HEK293 (cell line): Measurements from ENCODE around the gene IRX1.

ENCODE experiments used
- CTCF ChIA-PET: fragments of 350-600 bp; formaldehyde crosslinking; extraction: SDS; loops from one replicate; lab custom pipeline; 2021; ENCODE audit warnings: antibody characterized with exemption; lab: Yijun Ruan, JAX
- POLR2A ChIA-PET: fragments of 300-600 bp; formaldehyde crosslinking; extraction: SDS; loops from one replicate; lab custom pipeline; 2020; ENCODE audit warnings: antibody characterized with exemption, inconsistent platforms; lab: Yijun Ruan, JAX
- H3K27ac ChIP-seq: fragments of 200-500 bp; sonication (Bioruptor generic); 2 replicates; pipeline ENCODE4 v1.5.1; 2014; ENCODE audit warnings: low read depth, low read length, control low read depth, inconsistent platforms; ENCODE audit errors: extremely low read depth
- H3K36me3 ChIP-seq, 2 experiments: fragments of 200-500 bp in 1 of 2; sonication (Bioruptor generic) in 1 of 2; 1 replicate in 1 of 2; 2 replicates in 1 of 2; pipeline ENCODE4 v1.5.1; 2014 to 2017; ENCODE audit warnings: inconsistent platforms in 2 of 2, low read length in 2 of 2; ENCODE audit not compliant: control insufficient read depth in 2 of 2, insufficient read depth in 1 of 2
- H3K4me1 ChIP-seq: fragments of 200-500 bp; sonication (Bioruptor generic); 2 replicates; pipeline ENCODE4 v1.5.1; 2014; ENCODE audit warnings: mild to moderate bottlenecking, low read length, inconsistent platforms; ENCODE audit not compliant: control insufficient read depth, insufficient read depth
- H3K4me3 ChIP-seq: 2 replicates; pipeline ENCODE4 v1.5.1; 2011; ENCODE audit warnings: low read depth, mild to moderate bottlenecking, control low read depth, low read length, moderate library complexity
- H3K9me3 ChIP-seq: fragments of 200-500 bp; sonication (Bioruptor generic); 2 replicates; pipeline ENCODE4 v1.5.1; 2014; ENCODE audit warnings: low read depth, low read length, inconsistent platforms; ENCODE audit not compliant: control insufficient read depth, insufficient read depth
- KLF16 ChIP-seq: fragments of 450-650 bp; formaldehyde crosslinking; IDR thresholded peaks from 2 replicates; pipeline ENCODE4 v1.5.1; 2017; ENCODE audit warnings: missing biosample characterization, missing genetic modification characterization
- MEIS1 ChIP-seq: sonication (generic); formaldehyde crosslinking; IDR thresholded peaks from 2 replicates; pipeline ENCODE4 v1.8.1; 2022; ENCODE audit warnings: missing genetic modification reagents, mild to moderate bottlenecking, borderline replicate concordance
- REPIN1 ChIP-seq: fragments of 450-650 bp; formaldehyde crosslinking; IDR thresholded peaks from 2 replicates; pipeline ENCODE4 v1.5.1; 2017; ENCODE audit warnings: missing biosample characterization, missing genetic modification characterization, low read depth
- ZBTB1 ChIP-seq: fragments of 450-650 bp; formaldehyde crosslinking; IDR thresholded peaks from 2 replicates; pipeline ENCODE4 v1.5.1; 2016; ENCODE audit warnings: missing biosample characterization, missing genetic modification characterization
- ZIC2 ChIP-seq: fragments of 450-650 bp; formaldehyde crosslinking; IDR thresholded peaks from 2 replicates; pipeline ENCODE4 v1.5.1; 2016; ENCODE audit warnings: missing biosample characterization, missing genetic modification characterization
- ZNF112 ChIP-seq: fragments of 450-650 bp; formaldehyde crosslinking; IDR thresholded peaks from 2 replicates; pipeline ENCODE4 v1.5.0; 2017; ENCODE audit warnings: missing biosample characterization, missing genetic modification characterization
- ZNF2 ChIP-seq: fragments of 450-650 bp; formaldehyde crosslinking; IDR thresholded peaks from 2 replicates; pipeline ENCODE4 v1.5.1; 2016; ENCODE audit warnings: missing biosample characterization, missing genetic modification characterization
- ZNF221 ChIP-seq: fragments of 450-650 bp; formaldehyde crosslinking; IDR thresholded peaks from 2 replicates; pipeline ENCODE4 v1.5.1; 2017; ENCODE audit warnings: missing biosample characterization, missing genetic modification characterization, borderline replicate concordance
- ZNF223 ChIP-seq: fragments of 450-650 bp; formaldehyde crosslinking; IDR thresholded peaks from 2 replicates; pipeline ENCODE4 v1.5.1; 2016; ENCODE audit warnings: missing biosample characterization, missing genetic modification characterization
- ZNF292 ChIP-seq: fragments of 450-650 bp; formaldehyde crosslinking; IDR thresholded peaks from 2 replicates; pipeline ENCODE4 v1.5.1; 2016; ENCODE audit warnings: low read depth, missing biosample characterization, missing genetic modification characterization, borderline replicate concordance
- ZNF398 ChIP-seq: fragments of 450-650 bp; formaldehyde crosslinking; IDR thresholded peaks from 2 replicates; pipeline ENCODE4 v1.5.1; 2017; ENCODE audit warnings: missing biosample characterization, missing genetic modification characterization
- ZNF433 ChIP-seq: fragments of 450-650 bp; formaldehyde crosslinking; IDR thresholded peaks from 2 replicates; pipeline ENCODE4 v1.5.1; 2016; ENCODE audit warnings: missing biosample characterization, missing genetic modification characterization, low read depth
- ZNF48 ChIP-seq: fragments of 450-650 bp; formaldehyde crosslinking; IDR thresholded peaks from 2 replicates; pipeline ENCODE4 v1.5.1; 2016; ENCODE audit warnings: missing biosample characterization, missing genetic modification characterization
- ZNF544 ChIP-seq: fragments of 450-650 bp; formaldehyde crosslinking; IDR thresholded peaks from 2 replicates; pipeline ENCODE4 v1.5.0; 2017; ENCODE audit warnings: missing biosample characterization, missing genetic modification characterization
- ZNF621 ChIP-seq: fragments of 450-650 bp; formaldehyde crosslinking; IDR thresholded peaks from 2 replicates; pipeline ENCODE4 v1.5.1; 2017; ENCODE audit warnings: missing biosample characterization, missing genetic modification characterization
- ZNF704 ChIP-seq: fragments of 450-650 bp; formaldehyde crosslinking; IDR thresholded peaks from 2 replicates; pipeline ENCODE4 v1.5.1; 2016; ENCODE audit warnings: missing biosample characterization, missing genetic modification characterization
- ZNF707 ChIP-seq: fragments of 450-650 bp; formaldehyde crosslinking; IDR thresholded peaks from 2 replicates; pipeline ENCODE4 v1.5.1; 2016; ENCODE audit warnings: missing biosample characterization, missing genetic modification characterization
- ZNF777 ChIP-seq: fragments of 450-650 bp; formaldehyde crosslinking; IDR thresholded peaks from 2 replicates; pipeline ENCODE4 v1.5.1; 2017; ENCODE audit warnings: missing biosample characterization, missing genetic modification characterization, borderline replicate concordance
- ZSCAN30 ChIP-seq: fragments of 450-650 bp; IDR thresholded peaks from 2 replicates; pipeline ENCODE4 v1.5.1; 2018; ENCODE audit warnings: missing biosample characterization, mild to moderate bottlenecking, missing genetic modification characterization, moderate library complexity
- TF ChIP-seq, protein P1 (sequence below): fragments of 450-650 bp; formaldehyde crosslinking; IDR thresholded peaks from 2 replicates; pipeline ENCODE4 v1.5.1; 2016; ENCODE audit warnings: missing biosample characterization, missing genetic modification characterization, borderline replicate concordance
- TF ChIP-seq, protein P2 (sequence below): fragments of 450-650 bp; formaldehyde crosslinking; IDR thresholded peaks from 2 replicates; pipeline ENCODE4 v1.5.1; 2016; ENCODE audit warnings: missing biosample characterization, missing genetic modification characterization
- TF ChIP-seq, protein P3 (sequence below): fragments of 450-650 bp; formaldehyde crosslinking; IDR thresholded peaks from 2 replicates; pipeline ENCODE4 v1.5.1; 2016; ENCODE audit warnings: missing biosample characterization, missing genetic modification characterization
- TF ChIP-seq, protein P4 (sequence below): fragments of 450-650 bp; formaldehyde crosslinking; IDR thresholded peaks from 2 replicates; pipeline ENCODE4 v1.5.1; 2016; ENCODE audit warnings: missing biosample characterization, missing genetic modification characterization

Gene IRX1

DNA sequence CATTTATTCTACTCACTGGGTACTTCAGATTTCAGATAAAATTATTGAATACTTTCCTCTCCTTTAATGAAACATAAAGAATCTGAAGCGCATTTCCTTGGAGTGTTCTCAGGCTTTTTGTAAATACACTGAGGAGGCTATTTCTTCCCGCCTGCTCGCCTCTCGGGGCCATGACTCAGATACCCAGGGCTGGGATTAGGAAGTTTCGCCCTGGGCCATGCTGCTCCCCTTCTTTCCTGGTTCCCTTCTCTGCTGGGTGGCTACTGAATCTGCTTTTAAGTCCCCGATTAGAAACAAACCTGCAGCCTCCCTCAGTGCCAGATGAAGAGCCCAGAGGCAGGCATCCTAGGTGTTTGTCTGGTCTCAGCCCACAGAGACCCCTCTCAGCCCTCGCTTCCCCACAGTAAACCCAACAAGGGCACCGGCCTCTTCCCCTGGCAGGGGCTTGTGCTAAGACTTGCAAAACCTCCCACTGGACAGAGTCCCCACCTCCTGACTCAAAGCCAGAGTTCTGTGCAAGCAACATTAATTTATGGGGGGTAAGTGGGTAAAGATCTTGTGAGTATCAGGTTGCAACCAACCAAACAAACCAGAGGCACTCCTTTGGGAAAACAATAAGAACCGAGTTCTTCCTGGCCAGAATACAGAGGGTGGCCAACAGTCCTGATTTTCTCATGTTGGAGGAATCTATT lies 30.7 kb upstream of the IRX1 start (continued):
- TF ChIP-seq, protein P1, sequence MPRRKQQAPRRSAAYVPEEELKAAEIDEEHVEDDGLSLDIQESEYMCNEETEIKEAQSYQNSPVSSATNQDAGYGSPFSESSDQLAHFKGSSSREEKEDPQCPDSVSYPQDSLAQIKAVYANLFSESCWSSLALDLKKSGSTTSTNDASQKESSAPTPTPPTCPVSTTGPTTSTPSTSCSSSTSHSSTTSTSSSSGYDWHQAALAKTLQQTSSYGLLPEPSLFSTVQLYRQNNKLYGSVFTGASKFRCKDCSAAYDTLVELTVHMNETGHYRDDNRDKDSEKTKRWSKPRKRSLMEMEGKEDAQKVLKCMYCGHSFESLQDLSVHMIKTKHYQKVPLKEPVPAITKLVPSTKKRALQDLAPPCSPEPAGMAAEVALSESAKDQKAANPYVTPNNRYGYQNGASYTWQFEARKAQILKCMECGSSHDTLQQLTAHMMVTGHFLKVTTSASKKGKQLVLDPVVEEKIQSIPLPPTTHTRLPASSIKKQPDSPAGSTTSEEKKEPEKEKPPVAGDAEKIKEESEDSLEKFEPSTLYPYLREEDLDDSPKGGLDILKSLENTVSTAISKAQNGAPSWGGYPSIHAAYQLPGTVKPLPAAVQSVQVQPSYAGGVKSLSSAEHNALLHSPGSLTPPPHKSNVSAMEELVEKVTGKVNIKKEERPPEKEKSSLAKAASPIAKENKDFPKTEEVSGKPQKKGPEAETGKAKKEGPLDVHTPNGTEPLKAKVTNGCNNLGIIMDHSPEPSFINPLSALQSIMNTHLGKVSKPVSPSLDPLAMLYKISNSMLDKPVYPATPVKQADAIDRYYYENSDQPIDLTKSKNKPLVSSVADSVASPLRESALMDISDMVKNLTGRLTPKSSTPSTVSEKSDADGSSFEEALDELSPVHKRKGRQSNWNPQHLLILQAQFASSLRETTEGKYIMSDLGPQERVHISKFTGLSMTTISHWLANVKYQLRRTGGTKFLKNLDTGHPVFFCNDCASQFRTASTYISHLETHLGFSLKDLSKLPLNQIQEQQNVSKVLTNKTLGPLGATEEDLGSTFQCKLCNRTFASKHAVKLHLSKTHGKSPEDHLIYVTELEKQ (tag by site-specific recombination) = no peak

DNA sequence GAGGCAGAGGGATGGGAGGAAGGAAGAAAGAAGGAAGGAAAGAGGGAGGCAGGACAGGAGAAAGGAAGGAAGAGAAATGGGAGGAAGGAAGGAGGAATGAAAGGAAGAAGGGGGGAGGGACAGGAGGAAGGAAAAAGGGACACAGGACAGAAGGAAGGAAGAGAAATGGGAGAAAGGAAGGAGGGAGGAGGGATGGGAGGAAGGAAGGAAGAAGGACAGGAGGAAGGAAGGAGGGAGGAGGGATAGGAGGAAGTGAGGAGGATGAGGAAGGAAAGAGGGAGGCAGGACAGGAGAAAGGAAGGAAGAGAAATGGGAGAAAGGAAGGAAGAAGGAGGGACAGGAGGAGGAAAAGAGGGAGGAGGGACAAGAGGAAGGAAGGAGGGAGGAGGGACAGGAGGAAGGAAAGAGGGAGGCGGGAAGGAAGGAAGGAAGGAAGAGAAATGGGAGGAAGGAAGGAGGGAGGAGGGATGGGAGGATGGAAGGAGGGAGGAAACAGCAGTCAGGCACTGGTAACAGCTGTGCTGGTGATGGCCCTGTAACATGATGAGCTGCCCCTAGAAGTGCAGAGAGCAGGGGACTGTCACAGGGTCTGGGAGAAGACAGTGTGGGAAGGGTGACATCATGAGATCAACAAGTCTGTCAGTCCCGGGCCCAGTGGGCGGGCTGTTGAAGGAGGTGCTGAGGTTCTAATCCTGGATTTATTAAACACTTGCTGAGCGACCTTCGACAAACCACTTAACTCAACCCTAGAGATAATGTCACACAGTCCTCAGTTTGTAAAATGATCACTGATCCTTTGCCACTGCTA lies 10.7 kb upstream of the IRX1 start:
- Histone ChIP-seq H3K4me1 (no peaks in the 10 kb centered on the region), H3K4me3 (no peak overlapping the region), H3K36me3 (no peaks in the 10 kb centered on the region), H3K9me3 (no peaks in the 10 kb centered on the region), H3K27ac (no peak overlapping the region)
- CTCF ChIA-PET = no interaction called here
- POLR2A ChIA-PET = no interaction called here
- no peak for TF ChIP-seq KLF16 (tag by site-specific recombination)
- TF ChIP-seq ZNF544 (tag by site-specific recombination) = peak; percentile 56; the same call in 1 of the 2 replicates
- no peak for TF ChIP-seq ZNF398
- TF ChIP-seq ZNF777 (tag by site-specific recombination) = no peak
- TF ChIP-seq REPIN1 = no peak
- TF ChIP-seq ZSCAN30 (tag by site-specific recombination) = no peak
- TF ChIP-seq, protein P2, sequence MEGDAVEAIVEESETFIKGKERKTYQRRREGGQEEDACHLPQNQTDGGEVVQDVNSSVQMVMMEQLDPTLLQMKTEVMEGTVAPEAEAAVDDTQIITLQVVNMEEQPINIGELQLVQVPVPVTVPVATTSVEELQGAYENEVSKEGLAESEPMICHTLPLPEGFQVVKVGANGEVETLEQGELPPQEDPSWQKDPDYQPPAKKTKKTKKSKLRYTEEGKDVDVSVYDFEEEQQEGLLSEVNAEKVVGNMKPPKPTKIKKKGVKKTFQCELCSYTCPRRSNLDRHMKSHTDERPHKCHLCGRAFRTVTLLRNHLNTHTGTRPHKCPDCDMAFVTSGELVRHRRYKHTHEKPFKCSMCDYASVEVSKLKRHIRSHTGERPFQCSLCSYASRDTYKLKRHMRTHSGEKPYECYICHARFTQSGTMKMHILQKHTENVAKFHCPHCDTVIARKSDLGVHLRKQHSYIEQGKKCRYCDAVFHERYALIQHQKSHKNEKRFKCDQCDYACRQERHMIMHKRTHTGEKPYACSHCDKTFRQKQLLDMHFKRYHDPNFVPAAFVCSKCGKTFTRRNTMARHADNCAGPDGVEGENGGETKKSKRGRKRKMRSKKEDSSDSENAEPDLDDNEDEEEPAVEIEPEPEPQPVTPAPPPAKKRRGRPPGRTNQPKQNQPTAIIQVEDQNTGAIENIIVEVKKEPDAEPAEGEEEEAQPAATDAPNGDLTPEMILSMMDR (tag by site-specific recombination) = no peak
- no peak for TF ChIP-seq ZNF112 (tag by site-specific recombination)
- TF ChIP-seq ZNF292 (tag by site-specific recombination) = no peak
- no peak for TF ChIP-seq ZNF704
- no peak for TF ChIP-seq ZNF433 (tag by site-specific recombination)
- TF ChIP-seq, protein P3, sequence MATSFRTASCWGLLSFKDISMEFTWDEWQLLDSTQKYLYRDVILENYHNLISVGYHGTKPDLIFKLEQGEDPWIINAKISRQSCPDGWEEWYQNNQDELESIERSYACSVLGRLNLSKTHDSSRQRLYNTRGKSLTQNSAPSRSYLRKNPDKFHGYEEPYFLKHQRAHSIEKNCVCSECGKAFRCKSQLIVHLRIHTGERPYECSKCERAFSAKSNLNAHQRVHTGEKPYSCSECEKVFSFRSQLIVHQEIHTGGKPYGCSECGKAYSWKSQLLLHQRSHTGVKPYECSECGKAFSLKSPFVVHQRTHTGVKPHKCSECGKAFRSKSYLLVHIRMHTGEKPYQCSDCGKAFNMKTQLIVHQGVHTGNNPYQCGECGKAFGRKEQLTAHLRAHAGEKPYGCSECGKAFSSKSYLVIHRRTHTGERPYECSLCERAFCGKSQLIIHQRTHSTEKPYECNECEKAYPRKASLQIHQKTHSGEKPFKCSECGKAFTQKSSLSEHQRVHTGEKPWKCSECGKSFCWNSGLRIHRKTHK = no peak
- no peak for TF ChIP-seq ZNF221 (tag by site-specific recombination)
- TF ChIP-seq ZIC2 = no peak
- TF ChIP-seq ZNF707 (tag by site-specific recombination) = 0 out of 2 replicates have a peak, but pooled peaks have one; percentile 20
- TF ChIP-seq ZNF223 = no peak
- TF ChIP-seq ZNF2 (tag by site-specific recombination) = no peak
- no peak for TF ChIP-seq MEIS1 (CRISPR knock-in tag)
- TF ChIP-seq, protein P4, sequence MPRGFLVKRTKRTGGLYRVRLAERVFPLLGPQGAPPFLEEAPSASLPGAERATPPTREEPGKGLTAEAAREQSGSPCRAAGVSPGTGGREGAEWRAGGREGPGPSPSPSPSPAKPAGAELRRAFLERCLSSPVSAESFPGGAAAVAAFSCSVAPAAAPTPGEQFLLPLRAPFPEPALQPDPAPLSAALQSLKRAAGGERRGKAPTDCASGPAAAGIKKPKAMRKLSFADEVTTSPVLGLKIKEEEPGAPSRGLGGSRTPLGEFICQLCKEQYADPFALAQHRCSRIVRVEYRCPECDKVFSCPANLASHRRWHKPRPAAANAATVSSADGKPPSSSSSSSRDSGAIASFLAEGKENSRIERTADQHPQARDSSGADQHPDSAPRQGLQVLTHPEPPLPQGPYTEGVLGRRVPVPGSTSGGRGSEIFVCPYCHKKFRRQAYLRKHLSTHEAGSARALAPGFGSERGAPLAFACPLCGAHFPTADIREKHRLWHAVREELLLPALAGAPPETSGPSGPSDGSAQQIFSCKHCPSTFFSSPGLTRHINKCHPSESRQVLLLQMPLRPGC (tag by site-specific recombination) = no peak
- no peak for TF ChIP-seq ZBTB1 (tag by site-specific recombination)
- TF ChIP-seq ZNF621 (tag by site-specific recombination) = peak; percentile 73; the same call in 1 of the 2 replicates
- no peak for TF ChIP-seq ZNF48 (tag by site-specific recombination)
